ENCODE results near the gene CST8. TPM values are rescaled to one million over a fixed set of nuclear protein-coding genes. Genes with fewer than 3 reads are reported as not detected.

Gene CST8
- not detected in 3 replicates for polyA plus RNA-seq
- polyA plus RNA-seq (2011; ENCODE audit: low read depth), result not detected
- not detected in 2 replicates for polyA plus RNA-seq (2011; cell fraction: cytosol; rRNA removed)
- not detected in 2 replicates for polyA plus RNA-seq (2011; cell fraction: nucleus; rRNA removed)
- polyA plus RNA-seq (2012; ENCODE audit: low replicate concordance), result not detected in 2 replicates
- not detected in 3 replicates for polyA minus RNA-seq
- not detected for polyA minus RNA-seq (2011; cell fraction: cytosol; rRNA and poly(A)+ RNA removed)
- not detected in 2 replicates for polyA minus RNA-seq (2011; cell fraction: nucleus; rRNA and poly(A)+ RNA removed)

DNA sequence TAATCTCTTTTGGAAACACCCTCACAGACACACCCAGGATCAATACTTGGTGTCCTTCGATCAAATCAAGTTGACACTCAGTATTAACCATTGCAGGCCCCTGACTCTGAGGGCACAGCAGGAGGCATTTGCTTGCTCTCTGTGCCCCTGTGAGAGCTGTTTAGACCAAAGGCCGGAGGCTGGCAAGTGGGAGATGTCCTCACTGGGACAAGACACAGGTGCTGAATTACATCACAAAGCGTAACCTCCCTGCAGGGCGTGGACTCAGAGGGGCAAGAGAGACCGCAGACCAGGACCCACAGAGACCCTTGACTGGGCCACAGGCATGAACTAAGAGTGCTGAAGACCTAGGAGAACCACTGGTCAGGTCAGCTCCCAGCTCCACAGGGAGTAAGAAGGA lies at the start of gene CST8:
CST8 (plus strand) TSS at position 301 of the 400 bp plus-strand sequence. CDS start 551 bp downstream, outside the sequence.
- Histone ChIP-seq H3K4me3 (ENCODE audit: control insufficient read depth in 2 of 3, extremely low read depth in 1 of 3, insufficient read depth in 2 of 3, low read depth in 1 of 3, low read length in 3 of 3) (no peak within 1 kb of the TSS), H3K4me2 (ENCODE audit: control insufficient read depth, extremely low read depth, insufficient read depth, low read depth, low read length) (no peak within 1 kb of the TSS), H3K27me3 (ENCODE audit: control insufficient read depth, extremely low read depth, insufficient read depth, low read length) (no peaks in the 10 kb centered on the region), H3K79me2 (ENCODE audit: control insufficient read depth, insufficient read depth, low read length) (no peaks in the 10 kb centered on the region), H3K4me1 (ENCODE audit: control insufficient read depth, extremely low read depth, insufficient read depth, low read length) (no peaks in the 10 kb centered on the region), H3K36me3 (ENCODE audit: control insufficient read depth in 2 of 2, extremely low read depth in 1 of 2, insufficient read depth in 2 of 2, low read length in 2 of 2) (no peaks in the 10 kb centered on the region), H2AFZ (ENCODE audit: control insufficient read depth, low read length) (no peak within 1 kb of the TSS), H3K9ac (ENCODE audit: control insufficient read depth, extremely low read depth, insufficient read depth, low read length) (no peak within 1 kb of the TSS), H3K27ac (ENCODE audit: control insufficient read depth, insufficient read depth, low read length) (no peak within 1 kb of the TSS), H4K20me1 (ENCODE audit: control insufficient read depth, extremely low read depth, insufficient read depth, low read length) (no peaks in the 10 kb centered on the region), H3K9me1 (ENCODE audit: control insufficient read depth, extremely low read depth, insufficient read depth, low read length) (no peaks in the 10 kb centered on the region), H3K9me3 (ENCODE audit: control insufficient read depth, low read depth, low read length) (no peaks in the 10 kb centered on the region)
- DNase-seq (ENCODE audit: low read depth, low spot score), result no peak
- dilution Hi-C loops (cut with MboI; ENCODE audit: extremely low pct_ligation_motif_present, low sequenced_read_pairs), result no loop called here
- TF ChIP-seq CTCF (optimal IDR thresholded peaks at IDR 0.05 in 1 of 3, IDR thresholded peaks at IDR 0.05 in 1 of 3, conservative IDR thresholded peaks at IDR 0.05 in 1 of 3; ENCODE audit: extremely low read depth in 1 of 3, insufficient read depth in 2 of 3, low read length in 3 of 3), result no peak
- TF ChIP-seq EZH2 (IDR thresholded peaks at IDR 0.05; ENCODE audit: low read length), result no peak
- no peak for FAIRE-seq

GRCh38 chr20:23441850-23442313 lies 49.0 kb upstream of the CST8 start:
- dilution Hi-C loops (cut with MboI; ENCODE audit: extremely low pct_ligation_motif_present, low sequenced_read_pairs), result no loop called here
- H3K9me1 ChIP-seq (ENCODE audit: control insufficient read depth, extremely low read depth, insufficient read depth, low read length), result peaks cover 2% of the 10 kb centered on the region
- DNase-seq (ENCODE audit: low read depth, low spot score) (no peak), FAIRE-seq (peak; percentile 67)
- H3K9me3 ChIP-seq (ENCODE audit: control insufficient read depth, low read depth, low read length), result no peaks in the 10 kb centered on the region
- no peak overlapping the region for H3K4me2 ChIP-seq (ENCODE audit: control insufficient read depth, extremely low read depth, insufficient read depth, low read depth, low read length)
- no peak overlapping the region for H2AFZ ChIP-seq (ENCODE audit: control insufficient read depth, low read length)
- H3K9ac ChIP-seq (ENCODE audit: control insufficient read depth, extremely low read depth, insufficient read depth, low read length), result no peak overlapping the region
- no peaks in the 10 kb centered on the region for H4K20me1 ChIP-seq (ENCODE audit: control insufficient read depth, extremely low read depth, insufficient read depth, low read length)
- H3K36me3 ChIP-seq (ENCODE audit: control insufficient read depth in 2 of 2, extremely low read depth in 1 of 2, insufficient read depth in 2 of 2, low read length in 2 of 2), result no peaks in the 10 kb centered on the region
- no peak for TF ChIP-seq EZH2 (IDR thresholded peaks at IDR 0.05; ENCODE audit: low read length)
- peak; percentile 92 to 97 (median 95) for TF ChIP-seq CTCF (optimal IDR thresholded peaks at IDR 0.05 in 1 of 3, IDR thresholded peaks at IDR 0.05 in 1 of 3, conservative IDR thresholded peaks at IDR 0.05 in 1 of 3; ENCODE audit: extremely low read depth in 1 of 3, insufficient read depth in 2 of 3, low read length in 3 of 3)
- H3K4me1 ChIP-seq (ENCODE audit: control insufficient read depth, extremely low read depth, insufficient read depth, low read length), result peaks cover 10% of the 10 kb centered on the region
- no peak overlapping the region for H3K4me3 ChIP-seq (ENCODE audit: control insufficient read depth in 2 of 3, extremely low read depth in 1 of 3, insufficient read depth in 2 of 3, low read depth in 1 of 3, low read length in 3 of 3)
- no peaks in the 10 kb centered on the region for H3K27me3 ChIP-seq (ENCODE audit: control insufficient read depth, extremely low read depth, insufficient read depth, low read length)
- H3K27ac ChIP-seq (ENCODE audit: control insufficient read depth, insufficient read depth, low read length), result no peak overlapping the region
- no peaks in the 10 kb centered on the region for H3K79me2 ChIP-seq (ENCODE audit: control insufficient read depth, insufficient read depth, low read length)

Data from keratinocyte (primary cell).